GM19035 (cell line): ENCODE measurements around the gene PPP2R5A.

Experiments used
- ATAC-seq: cut with Tn5 transposase; IDR thresholded peaks from one replicate; pipeline ENCODE4 v1.9.1; 2021; ENCODE audit not compliant: unreplicated experiment

The PPP2R5A gene

GRCh38 chr1:212284744-212285684, at the start of gene PPP2R5A:
TSS of gene PPP2R5A (plus strand) at chr1:212285410. CDS start at chr1:212286111, 701 bp downstream.
- ATAC-seq = peak; percentile 88

DNA sequence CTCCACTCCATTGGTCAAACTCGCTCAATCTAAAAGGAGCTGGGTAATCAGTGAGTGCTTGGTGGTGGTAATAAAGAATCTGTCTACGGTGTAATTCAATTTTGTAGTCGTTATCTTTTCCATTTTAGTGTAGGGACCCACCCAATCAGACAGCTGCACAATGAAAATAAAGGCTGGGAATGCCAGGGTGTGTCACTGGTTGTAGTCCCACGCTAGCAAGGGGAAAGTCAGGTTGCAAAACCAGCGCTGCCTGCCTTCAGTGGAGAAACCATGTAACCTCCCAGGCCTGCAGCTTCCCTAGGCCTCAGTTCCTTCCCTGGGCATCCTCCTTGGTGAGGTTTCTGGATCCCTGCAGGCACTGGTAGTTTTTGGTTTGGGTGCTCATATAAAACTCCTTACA, 49.4 kb upstream of the PPP2R5A start:
- ATAC-seq = no peak

- ATAC-seq = no peak
Measured at GRCh38 chr1:212236664-212237220, 48.5 kb upstream of the PPP2R5A start.

GRCh38 chr1:212237651-212238050, 47.6 kb upstream of the PPP2R5A start:
- ATAC-seq = peak; percentile 80

GRCh38 chr1:212238552-212238951, 46.7 kb upstream of the PPP2R5A start:
- ATAC-seq = no peak

DNA sequence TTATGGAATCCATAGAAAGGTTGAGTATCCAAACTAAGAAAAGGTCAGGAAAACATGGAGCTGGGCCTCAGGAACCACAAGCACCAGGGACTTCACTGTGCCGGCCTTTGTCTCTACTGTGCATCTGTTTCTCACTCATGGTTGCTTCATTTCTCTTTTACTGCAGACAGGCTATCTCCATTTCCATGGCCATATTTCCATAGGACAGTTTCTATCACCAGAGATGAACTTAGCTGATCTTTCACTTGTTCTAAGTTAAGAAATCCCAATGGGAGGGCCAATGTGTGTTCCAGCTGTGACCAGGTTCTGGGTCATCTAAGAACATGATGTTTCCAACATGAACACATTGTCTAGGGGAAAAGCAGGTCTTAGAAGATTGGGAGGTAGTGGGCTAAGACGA, 43.7 kb upstream of the PPP2R5A start:
- ATAC-seq = no peak

GRCh38 chr1:212241957-212242287, 43.3 kb upstream of the PPP2R5A start:
- no peak for ATAC-seq

GRCh38 chr1:212242288-212242984, 42.8 kb upstream of the PPP2R5A start:
- no peak for ATAC-seq

DNA sequence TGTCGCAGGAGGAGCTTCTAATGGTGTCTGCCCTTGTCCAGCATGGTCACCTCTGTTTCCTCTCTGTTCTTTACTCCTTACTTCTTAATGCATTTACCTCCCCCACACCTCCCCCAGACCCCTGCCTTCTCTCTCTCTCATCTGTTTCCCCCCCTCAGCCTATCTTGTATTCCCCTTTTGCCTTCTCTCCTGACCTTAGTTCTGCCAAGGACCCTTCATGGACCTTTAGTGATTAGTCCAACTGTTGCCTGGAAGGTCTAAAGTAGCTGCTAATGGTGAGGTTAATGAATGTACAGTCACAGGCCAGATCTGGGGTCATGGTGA, 42.3 kb upstream of the PPP2R5A start:
- ATAC-seq = no peak

GRCh38 chr1:212244441-212244840, 40.8 kb upstream of the PPP2R5A start:
- no peak for ATAC-seq

DNA sequence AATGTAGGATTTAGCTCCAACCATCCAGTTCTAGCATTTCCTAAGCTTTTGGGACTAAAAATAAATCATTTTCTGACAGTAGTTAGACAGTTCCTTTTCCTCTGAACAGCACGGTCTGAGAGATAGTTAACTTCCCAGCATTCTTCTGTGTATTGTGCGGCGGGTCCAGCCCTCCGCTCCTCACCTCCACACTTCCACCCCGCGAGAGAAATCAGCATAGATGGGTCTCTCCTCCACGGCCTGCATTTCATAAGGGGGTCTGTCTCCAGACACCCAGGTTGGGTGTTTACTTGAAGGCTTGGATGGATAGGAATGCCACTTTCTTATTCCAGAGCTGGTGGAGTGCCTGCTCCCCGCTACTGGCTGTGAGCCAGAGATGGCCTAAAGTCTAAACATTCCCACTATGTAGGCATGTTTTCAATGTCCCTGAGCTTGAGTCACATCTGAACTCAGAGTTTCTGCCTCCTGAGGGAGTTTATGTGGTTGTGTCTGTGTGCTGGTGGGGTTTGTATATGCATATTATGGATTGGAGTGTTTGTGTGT, 38.0 kb upstream of the PPP2R5A start:
- ATAC-seq = no peak

- ATAC-seq = no peak
Measured at GRCh38 chr1:212247988-212248387, 37.2 kb upstream of the PPP2R5A start.

GRCh38 chr1:212254853-212255363, 30.3 kb upstream of the PPP2R5A start:
- no peak for ATAC-seq

DNA sequence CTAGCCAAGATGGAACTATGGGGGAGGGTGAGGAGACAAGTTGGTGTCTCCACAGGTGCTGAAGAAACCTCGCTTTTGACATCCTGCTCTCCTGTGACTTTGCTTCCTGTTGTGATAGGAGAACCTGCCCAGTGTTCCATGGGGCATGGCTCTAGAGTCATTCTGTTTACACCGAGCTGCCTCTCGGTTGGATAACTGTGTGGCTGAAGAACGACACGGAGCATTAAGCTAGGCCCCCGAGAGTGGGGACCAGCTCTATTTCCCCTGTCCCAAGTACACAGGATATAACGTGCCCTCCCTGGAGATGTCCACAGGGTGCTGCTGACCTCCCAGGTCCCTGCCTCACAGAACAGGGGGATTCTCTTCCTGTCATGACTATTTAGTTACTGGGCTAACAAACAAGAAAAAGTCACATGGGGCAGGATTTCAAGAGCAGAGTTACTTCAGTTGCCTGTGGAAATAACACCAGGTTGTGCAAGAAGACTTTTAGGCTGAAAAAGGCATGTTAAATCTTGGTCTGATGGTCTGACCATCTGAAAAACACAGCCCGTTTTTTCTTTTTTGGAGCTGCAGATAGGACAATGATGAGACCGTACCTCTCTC, 29.4 kb upstream of the PPP2R5A start:
- ATAC-seq = no peak

- no peak for ATAC-seq
Measured at GRCh38 chr1:212256369-212256768, 28.8 kb upstream of the PPP2R5A start.

GRCh38 chr1:212257157-212257556, 28.1 kb upstream of the PPP2R5A start:
- no peak for ATAC-seq

DNA sequence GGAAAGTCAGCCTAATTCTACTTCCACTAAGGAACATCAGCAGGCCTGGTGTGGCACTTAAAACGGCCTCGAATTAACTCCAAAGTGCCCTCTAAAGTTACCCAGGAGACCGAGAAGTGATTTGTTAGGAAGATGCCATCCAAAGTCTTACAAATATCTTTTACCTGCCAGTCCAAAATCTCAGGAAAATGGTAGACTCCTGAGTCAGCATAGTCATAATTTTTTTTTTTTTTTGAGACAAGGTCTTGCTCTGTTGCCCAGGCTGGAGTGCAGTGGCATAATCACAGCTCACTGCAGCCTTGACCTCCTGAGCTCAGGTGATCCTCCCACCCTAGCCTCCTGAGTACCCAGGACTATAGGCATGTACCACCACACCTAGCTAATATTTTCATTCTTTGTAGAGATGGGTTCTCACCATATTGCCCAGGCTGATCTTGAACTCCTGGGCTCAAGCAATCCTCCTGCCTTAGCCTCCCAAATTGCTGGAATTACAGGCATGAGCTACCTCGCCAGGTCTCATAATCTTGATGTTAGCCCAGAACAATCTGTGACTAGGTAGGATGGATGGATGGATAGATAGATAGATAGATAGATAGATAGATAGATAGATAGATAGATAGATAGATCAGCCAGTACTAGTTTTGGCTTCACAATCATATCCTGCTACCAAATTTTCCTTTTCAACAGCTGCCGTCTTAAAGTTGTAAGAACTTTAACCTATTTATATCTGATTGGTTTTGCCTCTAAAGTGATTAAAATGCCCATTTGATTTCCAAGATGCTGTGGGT, 25.3 kb upstream of the PPP2R5A start:
- no peak for ATAC-seq

DNA sequence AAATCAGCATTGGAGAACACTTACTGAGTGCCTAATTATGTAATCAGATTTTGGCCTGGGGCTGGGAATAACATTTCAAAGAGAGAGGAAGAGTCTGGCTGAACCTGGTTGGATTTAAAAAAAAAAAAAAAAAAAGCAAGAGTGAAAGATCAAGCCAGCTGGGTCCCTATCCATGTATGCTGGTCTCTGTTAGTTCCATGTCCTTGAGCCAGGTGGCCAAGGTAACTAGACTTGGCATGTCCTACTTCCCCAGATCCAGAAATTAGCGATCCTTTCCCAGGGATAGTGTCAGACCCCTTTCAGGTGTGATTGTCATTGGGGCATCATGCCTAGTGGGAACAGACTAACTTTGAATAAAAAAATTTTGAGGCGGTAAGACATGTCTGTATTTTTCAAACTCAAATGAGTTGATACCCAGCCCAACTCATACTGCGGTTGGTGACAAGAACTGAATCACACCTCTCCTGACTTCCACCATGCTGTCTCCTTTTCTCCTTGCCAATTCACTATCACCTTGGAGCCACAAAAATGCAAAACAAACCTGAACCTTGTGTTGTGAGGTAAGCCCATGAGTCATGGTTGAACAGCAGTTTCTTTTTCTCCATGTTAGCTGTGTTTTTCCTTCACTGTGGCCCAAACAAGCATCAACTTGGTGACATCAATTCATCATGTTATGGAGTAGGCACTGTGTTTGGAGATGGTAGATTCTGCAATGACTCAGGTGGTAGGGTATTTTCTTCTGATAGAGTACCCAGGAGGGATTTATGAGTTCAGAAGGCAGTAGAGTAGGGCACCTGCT, 24.5 kb upstream of the PPP2R5A start:
- no peak for ATAC-seq

DNA sequence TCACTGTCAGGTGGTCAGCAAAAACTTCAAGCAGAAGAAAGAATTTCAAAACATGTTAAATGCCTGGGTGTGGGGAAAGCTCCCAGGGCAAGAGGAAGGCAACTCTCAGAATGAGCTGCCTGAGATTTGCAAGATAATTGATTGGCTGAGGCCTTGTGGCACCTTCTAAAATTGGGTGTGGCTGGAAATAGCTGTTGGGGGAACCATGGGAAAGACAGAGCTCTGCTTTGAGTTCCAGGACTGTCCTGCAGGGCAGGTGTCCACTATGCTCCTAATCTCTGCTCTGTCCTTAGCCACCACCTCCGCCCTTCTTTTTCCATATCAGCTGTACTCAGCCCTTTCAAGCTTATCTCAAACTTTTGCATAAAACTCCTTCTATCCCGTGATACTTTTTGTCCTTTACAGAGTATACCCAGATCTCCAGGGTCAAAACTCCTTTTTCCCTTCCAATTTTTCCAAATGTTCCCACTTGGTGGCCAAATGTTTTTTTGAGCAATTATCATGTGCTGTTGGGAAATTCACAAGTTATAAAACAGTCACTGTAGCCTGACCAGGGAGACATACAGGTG, 23.8 kb upstream of the PPP2R5A start:
- ATAC-seq = no peak
